Right atrium auricular region (tissue), 2 donors: ENCODE data around the gene CHCHD5. TPM values are rescaled to one million over a fixed set of nuclear protein-coding genes. Genes with fewer than 3 reads are reported as not detected.
A peak's percentile ranks its signal among the peaks of the same experiment; 100 is the strongest.

ENCODE experiments used
- DNase-seq: peaks from one replicate; pipeline ENCODE4 v3.0.0-alpha.2; 2019; ENCODE audit warnings: low spot score
- H3K27ac ChIP-seq, 2 donors: fragments of 200-600 bp; sonication (generic); 1 replicate in 1 of 2; 2 replicates in 1 of 2; pipeline ENCODE4 v1.5.1; 2016 to 2019
- H3K27me3 ChIP-seq, 2 donors: fragments of 200-600 bp; sonication (generic); one replicate each; pipeline versions ENCODE4 v1.5.1 to v1.6.0; 2017 to 2019
- H3K36me3 ChIP-seq: fragments of 200-600 bp; sonication (generic); one replicate; pipeline ENCODE4 v1.5.1; 2016
- H3K4me1 ChIP-seq, 2 donors: fragments of 200-600 bp; sonication (generic); one replicate each; pipeline versions ENCODE4 v1.5.1 to v1.6.0; 2017 to 2019
- H3K4me3 ChIP-seq, 2 donors: fragments of 200-600 bp; sonication (generic); 1 replicate in 1 of 2; 2 replicates in 1 of 2; pipeline ENCODE4 v1.5.1; 2017 to 2019; ENCODE audit warnings: mild to moderate bottlenecking in 1 of 2, moderate library complexity in 1 of 2
- H3K9me3 ChIP-seq, 2 donors: fragments of 200-600 bp; sonication (generic); one replicate each; pipeline ENCODE4 v1.5.1; 2019
- total RNA-seq, 2 donors: library from RNA; depleted of rRNA; stranded (reverse); fragments of >200 nt; gene quantifications; one replicate each; pipeline ENCODE4 v1.1.0, GENCODE V29; 2016
- TF ChIP-seq, protein P1 (sequence below), 2 donors: fragments of 200-600 bp; sonication (generic); IDR thresholded peaks; one replicate each; pipeline ENCODE4 v1.5.1; 2019; ENCODE audit warnings: antibody characterized with exemption in 2 of 2

CHCHD5 gene
- total RNA-seq, 2 donors from 2014 or later = 27.4 to 29.4 TPM

DNA sequence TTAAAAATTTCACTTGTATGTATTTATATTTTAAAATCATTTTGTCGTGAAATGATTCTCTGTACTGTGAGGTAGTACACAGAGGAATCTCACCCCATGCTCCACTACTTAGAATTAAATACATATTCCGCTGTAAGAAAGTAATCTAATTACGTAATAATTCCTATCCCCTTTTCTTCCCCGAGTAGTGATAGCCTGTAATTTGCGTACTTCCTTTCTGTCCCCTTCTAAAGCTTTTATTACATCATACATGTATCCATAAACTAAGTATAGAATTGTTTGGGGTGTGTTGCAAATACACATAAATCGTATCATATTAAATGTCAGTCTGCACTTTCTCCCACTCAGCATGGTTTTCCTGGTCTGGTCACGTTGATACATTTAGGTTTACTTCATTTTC is 12.4 kb upstream of the CHCHD5 start:
- no peak for DNase-seq
- peaks cover 86% of the 10 kb centered on the region for H3K36me3 ChIP-seq
- H3K9me3 ChIP-seq = peaks cover 0 to 6% of the 10 kb centered on the region in 2 donors
- TF ChIP-seq, protein P1, sequence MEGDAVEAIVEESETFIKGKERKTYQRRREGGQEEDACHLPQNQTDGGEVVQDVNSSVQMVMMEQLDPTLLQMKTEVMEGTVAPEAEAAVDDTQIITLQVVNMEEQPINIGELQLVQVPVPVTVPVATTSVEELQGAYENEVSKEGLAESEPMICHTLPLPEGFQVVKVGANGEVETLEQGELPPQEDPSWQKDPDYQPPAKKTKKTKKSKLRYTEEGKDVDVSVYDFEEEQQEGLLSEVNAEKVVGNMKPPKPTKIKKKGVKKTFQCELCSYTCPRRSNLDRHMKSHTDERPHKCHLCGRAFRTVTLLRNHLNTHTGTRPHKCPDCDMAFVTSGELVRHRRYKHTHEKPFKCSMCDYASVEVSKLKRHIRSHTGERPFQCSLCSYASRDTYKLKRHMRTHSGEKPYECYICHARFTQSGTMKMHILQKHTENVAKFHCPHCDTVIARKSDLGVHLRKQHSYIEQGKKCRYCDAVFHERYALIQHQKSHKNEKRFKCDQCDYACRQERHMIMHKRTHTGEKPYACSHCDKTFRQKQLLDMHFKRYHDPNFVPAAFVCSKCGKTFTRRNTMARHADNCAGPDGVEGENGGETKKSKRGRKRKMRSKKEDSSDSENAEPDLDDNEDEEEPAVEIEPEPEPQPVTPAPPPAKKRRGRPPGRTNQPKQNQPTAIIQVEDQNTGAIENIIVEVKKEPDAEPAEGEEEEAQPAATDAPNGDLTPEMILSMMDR (IDR thresholded peaks at IDR 0.05) = no peak
- H3K4me3 ChIP-seq = no peak overlapping the region
- no peaks in the 10 kb centered on the region for H3K4me1 ChIP-seq
- H3K27me3 ChIP-seq = no peaks in the 10 kb centered on the region
- no peak overlapping the region for H3K27ac ChIP-seq

GRCh38 chr2:112577756-112578155 is 6.7 kb upstream of the CHCHD5 start:
- peaks cover 35% of the 10 kb centered on the region for H3K36me3 ChIP-seq
- H3K9me3 ChIP-seq = no peaks in the 10 kb centered on the region
- no peak overlapping the region for H3K4me3 ChIP-seq
- no peak overlapping the region for H3K27ac ChIP-seq
- TF ChIP-seq, protein P1 (IDR thresholded peaks at IDR 0.05) = no peak
- no peaks in the 10 kb centered on the region for H3K27me3 ChIP-seq
- no peaks in the 10 kb centered on the region for H3K4me1 ChIP-seq
- no peak for DNase-seq

GRCh38 chr2:112579241-112579640 is 5.2 kb upstream of the CHCHD5 start:
- Histone ChIP-seq H3K9me3 (no peaks in the 10 kb centered on the region), H3K4me3 (no peak overlapping the region), H3K36me3 (peaks cover 20% of the 10 kb centered on the region), H3K27me3 (no peaks in the 10 kb centered on the region), H3K27ac (no peak overlapping the region), H3K4me1 (peaks cover 0 to 8% of the 10 kb centered on the region in 2 donors)
- no peak for DNase-seq
- TF ChIP-seq, protein P1 (IDR thresholded peaks at IDR 0.05) = no peak

- TF ChIP-seq, protein P1 (IDR thresholded peaks at IDR 0.05) = no peak
- peaks cover 0 to 12% of the 10 kb centered on the region in 2 donors for H3K4me1 ChIP-seq
- no peaks in the 10 kb centered on the region for H3K9me3 ChIP-seq
- H3K4me3 ChIP-seq = no peak overlapping the region
- peaks cover 12% of the 10 kb centered on the region for H3K36me3 ChIP-seq
- H3K27me3 ChIP-seq = no peaks in the 10 kb centered on the region
- DNase-seq = no peak
- H3K27ac ChIP-seq = no peak overlapping the region
Measured at GRCh38 chr2:112580084-112580483, 4.3 kb upstream of the CHCHD5 start.

- Histone ChIP-seq H3K9me3 (no peaks in the 10 kb centered on the region), H3K4me3 (no peak overlapping the region), H3K36me3 (peaks cover 5% of the 10 kb centered on the region), H3K27me3 (no peaks in the 10 kb centered on the region), H3K27ac (no peak overlapping the region), H3K4me1 (peaks cover 0 to 18% of the 10 kb centered on the region in 2 donors)
- DNase-seq = no peak
- TF ChIP-seq, protein P1 (IDR thresholded peaks at IDR 0.05) = peak; percentile 44 to 79
Measured at GRCh38 chr2:112582314-112582746, 2.1 kb upstream of the CHCHD5 start.

GRCh38 chr2:112583497-112584133 is 794 bp upstream of the CHCHD5 start:
- DNase-seq = no peak
- no peaks in the 10 kb centered on the region for H3K27me3 ChIP-seq
- H3K4me3 ChIP-seq = peak overlapping the region; percentile 69 to 82
- TF ChIP-seq, protein P1 (IDR thresholded peaks at IDR 0.05) = no peak
- H3K9me3 ChIP-seq = no peaks in the 10 kb centered on the region
- H3K36me3 ChIP-seq = peaks cover 5% of the 10 kb centered on the region
- H3K27ac ChIP-seq = peak overlapping the region; percentile 94 to 96
- H3K4me1 ChIP-seq = peaks cover 0 to 23% of the 10 kb centered on the region in 2 donors
